Activated naive CD8-positive, alpha-beta T cell (primary cell): ENCODE data around the gene ERICH3.

Source experiments
- H3K27ac Mint-ChIP-seq: one replicate; pipeline ENCODE4 v1.8.0; 2021; ENCODE audit warnings: mixed read lengths
- H3K27me3 Mint-ChIP-seq: one replicate; pipeline ENCODE4 v1.8.0; 2021; ENCODE audit warnings: mixed read lengths
- H3K36me3 Mint-ChIP-seq: one replicate; pipeline ENCODE4 v1.8.0; 2021; ENCODE audit warnings: mixed read lengths
- H3K4me1 Mint-ChIP-seq: one replicate; pipeline ENCODE4 v1.8.0; 2021; ENCODE audit warnings: low read depth, mixed read lengths
- H3K4me3 Mint-ChIP-seq: one replicate; pipeline ENCODE4 v1.8.0; 2021; ENCODE audit warnings: mild to moderate bottlenecking, mixed read lengths
- H3K9me3 Mint-ChIP-seq: one replicate; pipeline ENCODE4 v1.8.0; 2021; ENCODE audit warnings: low read depth, mixed read lengths

Gene ERICH3

DNA sequence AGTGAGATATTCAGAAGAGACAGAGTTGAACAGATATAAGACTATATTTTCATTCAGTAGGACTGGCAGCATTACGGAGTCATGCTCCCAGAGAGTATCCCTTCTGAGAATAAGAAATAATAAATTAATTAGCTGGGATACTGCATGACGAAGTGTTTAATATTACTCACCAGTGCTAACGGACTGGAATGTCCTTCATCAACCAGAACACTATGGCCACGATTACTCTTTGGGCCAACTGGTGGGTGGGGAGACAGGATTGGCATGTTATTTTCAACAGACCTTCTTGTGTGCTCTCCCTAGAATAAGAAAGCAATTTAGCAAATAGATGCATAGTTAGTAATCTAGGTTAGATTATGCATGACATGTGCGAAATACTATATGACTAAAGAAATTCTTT, 32.4 kb downstream of the ERICH3 start:
- Mint-ChIP-seq H3K27me3 (peaks cover 3% of the 10 kb centered on the region), H3K27ac (no peak overlapping the region), H3K4me3 (no peak overlapping the region), H3K9me3 (no peaks in the 10 kb centered on the region), H3K4me1 (no peaks in the 10 kb centered on the region), H3K36me3 (no peaks in the 10 kb centered on the region)

DNA sequence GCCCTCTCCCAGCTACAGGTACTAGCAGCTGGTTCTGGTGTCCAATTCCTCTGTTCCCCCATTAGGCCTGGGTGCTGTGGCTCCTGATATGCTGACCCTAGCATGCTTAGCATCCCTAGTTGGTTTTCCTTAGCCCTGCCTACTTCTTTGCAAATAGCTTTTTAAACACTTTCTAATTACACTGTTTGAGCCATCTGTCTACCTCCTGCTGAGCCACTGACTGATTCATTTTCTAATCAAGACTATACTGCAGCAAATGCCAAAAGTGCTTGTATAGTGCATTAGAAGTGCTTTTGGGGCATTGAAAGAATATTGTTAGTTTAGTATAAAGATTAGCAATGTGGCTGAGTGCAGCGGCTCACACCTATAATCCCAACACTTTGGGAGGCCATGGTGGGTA, 36.3 kb downstream of the ERICH3 start:
- H3K36me3 Mint-ChIP-seq, result no peaks in the 10 kb centered on the region
- no peak overlapping the region for H3K27ac Mint-ChIP-seq
- H3K4me3 Mint-ChIP-seq, result no peak overlapping the region
- no peaks in the 10 kb centered on the region for H3K9me3 Mint-ChIP-seq
- H3K27me3 Mint-ChIP-seq, result no peaks in the 10 kb centered on the region
- H3K4me1 Mint-ChIP-seq, result no peaks in the 10 kb centered on the region

DNA sequence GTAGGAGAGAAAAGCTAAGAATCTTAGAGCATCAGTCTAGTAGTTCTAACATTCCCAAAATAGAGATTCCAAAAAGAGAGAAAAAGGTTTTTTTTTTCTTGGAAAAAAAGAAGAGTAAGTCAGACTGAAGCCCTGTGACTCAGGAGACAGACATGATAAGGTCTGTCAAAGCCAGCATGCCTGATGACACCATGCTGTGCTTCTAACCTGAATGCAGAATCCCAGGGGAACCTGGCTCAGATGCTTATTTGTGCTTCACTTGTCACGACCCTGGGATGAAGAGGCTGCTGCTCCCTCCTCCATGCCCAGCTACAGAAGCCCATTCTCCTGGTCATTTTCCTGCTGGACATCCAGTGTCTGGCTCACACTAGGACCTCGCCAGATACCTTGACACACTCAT, 44.3 kb downstream of the ERICH3 start:
- Mint-ChIP-seq H3K4me3 (no peak overlapping the region), H3K4me1 (no peaks in the 10 kb centered on the region), H3K36me3 (no peaks in the 10 kb centered on the region), H3K9me3 (no peaks in the 10 kb centered on the region), H3K27ac (no peak overlapping the region), H3K27me3 (peaks cover 2% of the 10 kb centered on the region)

DNA sequence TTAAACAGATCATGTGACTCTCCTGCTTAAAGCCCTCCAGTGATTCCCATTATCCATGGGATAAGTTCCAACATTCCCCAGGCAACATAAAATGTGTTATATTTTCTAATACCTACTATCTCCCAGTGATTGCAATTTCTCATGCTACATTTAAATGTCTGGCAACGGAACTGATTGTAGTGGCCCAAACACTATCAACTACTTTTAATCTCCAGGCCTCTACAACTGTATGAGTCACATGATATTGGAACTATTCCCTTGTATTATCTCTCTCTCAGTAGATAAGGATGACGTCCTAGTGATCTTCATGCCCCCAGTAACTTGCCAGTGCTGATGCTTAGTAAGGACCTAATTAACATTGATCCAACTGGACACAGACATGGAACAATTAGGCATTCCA, 49.9 kb downstream of the ERICH3 start:
- no peaks in the 10 kb centered on the region for H3K4me1 Mint-ChIP-seq
- H3K27me3 Mint-ChIP-seq, result peaks cover 2% of the 10 kb centered on the region
- no peaks in the 10 kb centered on the region for H3K36me3 Mint-ChIP-seq
- no peaks in the 10 kb centered on the region for H3K9me3 Mint-ChIP-seq
- no peak overlapping the region for H3K27ac Mint-ChIP-seq
- H3K4me3 Mint-ChIP-seq, result no peak overlapping the region

DNA sequence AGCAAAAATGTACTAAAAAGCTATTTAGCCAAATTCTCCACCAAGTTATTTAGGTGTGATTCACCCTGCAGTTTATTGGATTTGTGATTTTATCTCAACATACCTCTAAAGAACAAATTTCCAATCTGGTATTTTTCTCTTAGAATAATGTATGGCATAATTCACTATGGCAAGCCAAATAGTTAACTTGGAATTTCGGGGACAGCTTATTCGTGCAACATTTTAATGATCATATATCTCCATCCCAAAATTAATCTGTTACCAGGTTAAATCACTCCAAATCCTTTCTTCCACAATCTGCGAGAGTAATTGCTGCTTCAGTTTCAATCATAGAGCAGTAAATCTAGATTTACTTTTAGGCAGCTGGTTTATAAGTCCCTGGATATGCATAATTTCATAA, 53.4 kb downstream of the ERICH3 start:
- no peak overlapping the region for H3K27ac Mint-ChIP-seq
- H3K4me1 Mint-ChIP-seq, result no peaks in the 10 kb centered on the region
- no peaks in the 10 kb centered on the region for H3K9me3 Mint-ChIP-seq
- no peak overlapping the region for H3K4me3 Mint-ChIP-seq
- no peaks in the 10 kb centered on the region for H3K36me3 Mint-ChIP-seq
- no peaks in the 10 kb centered on the region for H3K27me3 Mint-ChIP-seq

DNA sequence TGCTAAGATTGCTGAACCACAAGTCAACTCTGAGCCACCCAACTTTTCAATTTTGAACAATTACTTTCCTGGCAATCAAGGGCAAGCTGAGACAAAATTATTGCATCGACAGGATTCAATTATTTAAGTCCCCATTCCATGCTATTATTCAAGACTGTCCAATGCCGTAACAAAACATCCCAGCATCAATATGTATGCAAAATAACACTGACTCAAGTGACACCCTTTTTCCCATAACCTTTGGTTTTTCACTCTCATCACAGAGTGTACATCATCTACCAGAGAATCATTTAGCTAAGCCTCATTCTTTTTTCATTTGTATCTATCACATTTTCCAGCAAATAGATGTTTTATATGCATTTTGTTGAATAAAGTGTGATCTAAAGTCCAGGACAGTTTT, 54.6 kb downstream of the ERICH3 start:
- Mint-ChIP-seq H3K27ac (no peak overlapping the region), H3K27me3 (peaks cover 2% of the 10 kb centered on the region), H3K36me3 (no peaks in the 10 kb centered on the region), H3K4me3 (no peak overlapping the region), H3K4me1 (no peaks in the 10 kb centered on the region), H3K9me3 (no peaks in the 10 kb centered on the region)

DNA sequence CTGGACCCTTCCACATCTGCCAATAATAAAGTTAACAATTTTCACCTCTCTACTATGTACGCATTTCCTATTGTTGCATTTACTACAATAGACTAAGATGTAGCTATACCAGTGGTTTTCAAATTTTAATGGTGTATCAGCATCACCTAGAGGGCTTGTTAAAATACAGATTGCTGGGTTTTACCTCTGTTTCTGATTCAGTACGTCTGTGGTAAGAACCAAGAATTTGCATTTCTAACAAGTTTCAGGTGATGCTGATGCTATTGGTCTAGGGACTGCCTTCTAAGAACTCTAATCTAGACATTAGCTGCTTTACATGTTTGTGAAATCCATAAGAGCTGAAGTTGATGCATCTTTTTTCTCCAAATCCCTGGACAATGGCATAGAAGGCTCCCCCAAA, 59.7 kb downstream of the ERICH3 start:
- H3K4me3 Mint-ChIP-seq, result no peak overlapping the region
- H3K27me3 Mint-ChIP-seq, result peaks cover 2% of the 10 kb centered on the region
- H3K4me1 Mint-ChIP-seq, result no peaks in the 10 kb centered on the region
- H3K27ac Mint-ChIP-seq, result no peak overlapping the region
- no peaks in the 10 kb centered on the region for H3K36me3 Mint-ChIP-seq
- no peaks in the 10 kb centered on the region for H3K9me3 Mint-ChIP-seq

DNA sequence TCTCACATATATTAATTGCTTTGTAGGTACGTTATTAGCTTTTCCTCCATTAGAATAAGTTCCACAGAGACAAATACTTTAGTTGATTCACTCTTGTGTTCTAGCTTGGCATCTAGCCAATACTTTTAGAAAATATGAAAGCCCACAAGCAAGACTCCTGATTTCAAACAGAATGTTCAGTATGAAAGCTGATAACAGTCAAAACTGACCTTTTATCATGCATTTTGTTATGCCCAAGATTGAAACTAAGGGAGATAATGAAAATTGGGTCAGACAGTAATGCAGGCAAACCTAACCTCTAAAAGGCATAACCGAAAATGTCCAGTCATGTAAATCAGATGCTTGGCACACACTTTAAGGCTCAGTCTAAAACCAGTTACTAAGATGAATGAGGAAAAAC, 61.7 kb downstream of the ERICH3 start:
- no peak overlapping the region for H3K27ac Mint-ChIP-seq
- H3K4me3 Mint-ChIP-seq, result no peak overlapping the region
- H3K4me1 Mint-ChIP-seq, result no peaks in the 10 kb centered on the region
- H3K9me3 Mint-ChIP-seq, result no peaks in the 10 kb centered on the region
- peaks cover 2% of the 10 kb centered on the region for H3K27me3 Mint-ChIP-seq
- no peaks in the 10 kb centered on the region for H3K36me3 Mint-ChIP-seq

DNA sequence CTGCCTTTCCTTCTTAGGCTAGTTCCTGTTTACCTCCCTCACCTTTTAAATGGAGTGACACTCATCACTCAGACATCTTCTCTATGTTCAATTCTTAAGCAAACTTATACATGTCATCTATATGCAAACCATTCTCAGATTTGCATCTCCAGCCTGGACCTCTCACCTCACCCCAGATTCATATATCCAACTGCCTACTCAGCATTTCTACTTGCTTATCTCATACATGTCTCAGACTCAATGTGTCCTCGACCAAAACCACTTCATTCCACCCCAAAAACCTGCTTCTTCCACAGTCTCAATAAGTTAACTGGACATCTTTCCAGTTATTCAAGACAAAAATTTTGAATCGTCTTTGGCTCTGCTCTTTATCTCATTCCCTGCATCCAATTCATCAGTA, 62.6 kb downstream of the ERICH3 start:
- Mint-ChIP-seq H3K27ac (no peak overlapping the region), H3K9me3 (no peaks in the 10 kb centered on the region), H3K27me3 (peaks cover 2% of the 10 kb centered on the region), H3K36me3 (no peaks in the 10 kb centered on the region), H3K4me3 (no peak overlapping the region), H3K4me1 (no peaks in the 10 kb centered on the region)

DNA sequence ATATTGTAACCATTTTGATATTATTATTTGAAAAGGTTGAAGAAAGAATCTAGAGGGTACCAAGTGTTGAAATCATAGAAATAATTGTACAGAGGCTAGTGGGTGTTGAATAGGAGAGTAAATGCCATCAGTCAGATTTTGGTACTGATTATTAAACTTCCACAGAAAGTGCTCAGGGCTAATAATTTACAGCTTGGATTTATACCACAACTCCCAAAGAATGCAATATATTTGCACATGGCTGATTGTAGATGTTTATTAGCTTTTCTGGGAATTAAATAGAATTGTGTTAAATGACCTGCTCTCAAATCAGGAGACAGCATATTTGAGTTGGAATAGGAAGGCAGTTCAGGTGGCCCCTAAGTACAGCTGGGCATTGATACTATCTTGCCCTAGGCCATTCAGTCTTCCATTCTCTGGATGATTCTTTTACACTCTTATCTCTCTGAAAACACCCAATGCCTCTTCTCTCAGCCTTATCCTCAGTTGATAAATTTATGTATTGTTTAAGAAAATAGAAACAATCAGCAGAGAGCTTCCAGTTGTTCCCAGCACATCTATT, 63.7 kb downstream of the ERICH3 start:
- H3K4me1 Mint-ChIP-seq, result no peaks in the 10 kb centered on the region
- H3K27me3 Mint-ChIP-seq, result peaks cover 2% of the 10 kb centered on the region
- no peaks in the 10 kb centered on the region for H3K9me3 Mint-ChIP-seq
- no peak overlapping the region for H3K27ac Mint-ChIP-seq
- no peak overlapping the region for H3K4me3 Mint-ChIP-seq
- H3K36me3 Mint-ChIP-seq, result no peaks in the 10 kb centered on the region

DNA sequence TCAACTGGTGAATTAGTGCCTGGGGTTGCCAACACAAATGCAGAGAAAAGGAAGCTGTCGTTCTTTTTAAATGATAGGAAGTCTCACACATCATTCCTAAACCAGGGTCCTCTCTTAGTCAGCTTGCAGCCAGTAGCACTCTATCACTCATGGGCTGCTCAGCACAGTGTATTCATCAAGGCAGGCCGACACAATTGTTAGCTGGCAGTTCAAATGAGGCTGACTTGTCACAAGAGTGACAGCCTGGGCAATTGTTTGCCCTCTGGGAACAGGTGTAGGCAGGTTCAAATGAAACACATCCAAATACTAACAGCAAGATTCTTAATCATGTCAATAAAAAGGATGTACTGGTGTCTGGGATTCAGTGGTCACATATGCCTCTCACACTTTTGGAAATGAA, 76.9 kb downstream of the ERICH3 start:
- H3K4me3 Mint-ChIP-seq, result no peak overlapping the region
- peaks cover 4% of the 10 kb centered on the region for H3K27me3 Mint-ChIP-seq
- no peaks in the 10 kb centered on the region for H3K4me1 Mint-ChIP-seq
- no peak overlapping the region for H3K27ac Mint-ChIP-seq
- H3K36me3 Mint-ChIP-seq, result no peaks in the 10 kb centered on the region
- no peaks in the 10 kb centered on the region for H3K9me3 Mint-ChIP-seq

DNA sequence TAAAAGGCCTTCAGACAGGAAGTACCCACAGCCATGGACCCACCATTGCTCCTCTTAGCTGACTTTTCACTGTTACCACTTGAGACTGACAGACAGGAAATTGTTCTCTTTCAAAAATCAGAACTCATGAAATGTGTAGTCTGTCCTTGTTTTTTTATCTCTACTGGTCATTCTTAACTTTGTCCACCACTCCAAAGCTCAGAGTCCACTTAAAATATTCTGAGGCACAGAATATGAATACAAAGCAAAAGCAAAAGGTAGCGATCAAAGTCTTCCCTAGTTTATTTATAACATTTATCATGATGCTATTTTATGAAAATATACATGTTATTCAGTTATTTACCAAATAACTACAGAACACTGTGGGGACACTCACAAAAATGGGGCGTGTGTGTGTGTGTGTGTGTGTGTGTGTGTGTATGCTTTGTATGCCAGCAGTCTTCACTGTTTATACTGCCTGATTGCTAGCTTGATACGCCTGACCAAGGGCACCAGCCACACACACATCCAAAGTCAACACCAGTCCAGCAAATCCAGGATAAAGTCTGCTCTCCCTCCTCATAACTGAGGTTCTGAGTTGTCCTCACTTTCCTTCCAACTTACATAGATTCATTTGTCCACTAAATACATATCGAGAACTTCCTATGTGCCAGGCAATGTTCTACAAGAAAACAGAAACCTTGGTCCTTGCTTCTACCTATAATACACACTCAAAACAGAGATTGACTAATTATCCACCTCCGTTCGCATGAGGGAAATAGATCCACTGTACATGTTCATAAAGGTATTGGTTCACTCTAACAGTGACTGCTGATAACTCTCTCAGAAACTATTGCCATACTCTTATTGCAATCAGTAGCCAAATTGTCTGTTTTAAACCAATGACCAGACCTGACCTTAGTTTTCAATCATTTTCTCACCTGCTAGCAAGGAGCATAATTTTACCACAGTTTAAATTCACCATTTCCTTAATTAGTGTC, 79.4 kb downstream of the ERICH3 start:
- Mint-ChIP-seq H3K4me1 (no peaks in the 10 kb centered on the region), H3K4me3 (no peak overlapping the region), H3K36me3 (no peaks in the 10 kb centered on the region), H3K9me3 (no peaks in the 10 kb centered on the region), H3K27me3 (peaks cover 2% of the 10 kb centered on the region), H3K27ac (no peak overlapping the region)

DNA sequence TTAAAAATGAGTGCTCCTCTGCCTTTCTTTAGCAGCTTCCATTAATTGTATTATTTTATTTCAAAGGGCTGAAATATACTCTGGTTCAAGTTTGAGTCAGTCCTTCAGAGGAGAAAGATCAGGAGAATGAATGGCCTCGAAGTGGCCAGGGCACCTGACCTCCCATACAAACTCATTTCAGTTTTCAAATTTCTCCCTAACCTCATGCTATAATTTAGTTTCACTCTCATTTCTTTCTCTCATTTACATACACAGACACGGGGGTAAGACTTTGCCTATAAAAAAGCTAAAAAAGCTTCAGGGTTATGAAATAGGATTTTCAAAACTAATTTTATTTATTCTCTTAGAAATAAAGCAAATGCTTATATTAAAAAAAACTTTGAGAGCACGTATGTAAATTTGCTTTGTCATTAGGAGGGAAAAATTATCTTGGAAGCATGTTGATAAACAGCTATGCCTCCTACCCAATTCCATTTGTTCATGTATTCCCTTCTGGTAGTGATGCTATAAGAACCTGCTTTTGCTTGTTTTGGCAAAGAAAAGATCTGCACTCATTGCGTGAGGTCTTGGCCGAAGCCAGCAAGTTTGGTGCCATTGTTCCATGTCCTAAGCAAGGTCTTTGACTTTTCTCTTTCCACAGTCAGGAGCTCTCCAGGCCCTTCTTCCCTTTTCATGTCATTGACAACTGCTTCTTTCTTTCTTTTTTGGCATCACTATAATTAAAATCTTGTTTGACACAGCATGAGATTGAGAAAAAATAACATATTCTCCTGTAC, 80.8 kb downstream of the ERICH3 start:
- no peaks in the 10 kb centered on the region for H3K36me3 Mint-ChIP-seq
- H3K4me1 Mint-ChIP-seq, result no peaks in the 10 kb centered on the region
- H3K9me3 Mint-ChIP-seq, result no peaks in the 10 kb centered on the region
- H3K27ac Mint-ChIP-seq, result no peak overlapping the region
- peaks cover 2% of the 10 kb centered on the region for H3K27me3 Mint-ChIP-seq
- H3K4me3 Mint-ChIP-seq, result no peak overlapping the region

DNA sequence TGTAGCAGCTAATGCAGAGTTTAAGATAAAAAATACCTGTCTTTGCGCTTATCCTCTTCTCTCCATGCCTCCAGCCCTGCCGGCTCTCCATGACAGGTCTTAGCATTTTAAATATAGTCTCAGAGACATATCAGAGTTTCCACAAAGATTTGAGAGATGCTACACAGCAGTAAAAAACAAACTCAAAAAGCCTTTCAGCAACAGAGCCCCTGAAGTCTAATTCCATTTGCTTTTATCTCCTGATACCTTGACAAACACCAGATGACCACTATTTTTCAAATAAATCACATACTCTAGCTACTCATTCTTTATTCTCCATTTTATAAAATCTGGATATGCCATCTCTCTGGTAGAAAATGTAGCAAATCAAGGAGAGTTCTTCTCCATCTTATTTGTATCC, 81.6 kb downstream of the ERICH3 start:
- no peaks in the 10 kb centered on the region for H3K4me1 Mint-ChIP-seq
- no peak overlapping the region for H3K27ac Mint-ChIP-seq
- no peak overlapping the region for H3K4me3 Mint-ChIP-seq
- H3K36me3 Mint-ChIP-seq, result no peaks in the 10 kb centered on the region
- H3K27me3 Mint-ChIP-seq, result peaks cover 1% of the 10 kb centered on the region
- no peaks in the 10 kb centered on the region for H3K9me3 Mint-ChIP-seq

DNA sequence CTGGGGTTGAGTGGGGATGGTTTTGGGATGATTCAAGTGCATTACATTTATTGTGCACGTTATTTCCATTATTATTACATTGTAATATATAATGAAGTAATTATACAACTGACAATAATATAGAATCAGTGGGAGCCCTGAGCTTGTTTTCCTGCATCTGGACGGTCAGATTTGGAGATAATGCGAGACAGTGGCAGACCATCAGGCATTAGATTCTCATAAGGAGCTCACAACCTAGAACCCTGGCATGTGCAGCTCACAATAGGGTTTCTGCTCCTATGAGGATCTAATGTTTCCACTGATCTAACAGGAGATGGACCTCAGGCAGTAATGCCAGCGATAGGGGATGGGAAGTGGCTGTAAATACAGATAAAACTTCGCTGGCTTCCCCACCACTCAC, 83.3 kb downstream of the ERICH3 start:
- no peaks in the 10 kb centered on the region for H3K4me1 Mint-ChIP-seq
- H3K4me3 Mint-ChIP-seq, result no peak overlapping the region
- H3K27me3 Mint-ChIP-seq, result peaks cover 1% of the 10 kb centered on the region
- no peaks in the 10 kb centered on the region for H3K36me3 Mint-ChIP-seq
- no peaks in the 10 kb centered on the region for H3K9me3 Mint-ChIP-seq
- H3K27ac Mint-ChIP-seq, result no peak overlapping the region
